ENCODE results near the gene MRRF. TPM values are rescaled to one million over a fixed set of nuclear protein-coding genes. Genes with fewer than 3 reads are reported as not detected.

MRRF gene
- total and polyA plus RNA-seq, 3 donors from 2014 or later: 45.5 to 63.4 (median 54.1) TPM

- Histone ChIP-seq H3K4me1 (no peaks in the 10 kb centered on the region), H3K27me3 (no peaks in the 10 kb centered on the region), H3K4me3 (no peak overlapping the region), H3K9me3 (no peaks in the 10 kb centered on the region), H3K36me3 (ENCODE audit: low read depth, missing control alignments) (no peaks in the 10 kb centered on the region), H3K27ac (no peak overlapping the region)
- 73 to 77% methylated on average over 7 of the region's 7 CpGs for WGBS, 2 donors
- DNase-seq: no peak
- no peak for TF ChIP-seq CTCF (IDR thresholded peaks at IDR 0.05)
- TF ChIP-seq POLR2A (IDR thresholded peaks at IDR 0.05): no peak
- intact Hi-C loops (cut with DNase I; ENCODE audit: low total_unique reads): no loop called here
Measured at GRCh38 chr9:122332644-122333043, 68.0 kb downstream of the MRRF start.

GRCh38 chr9:122333169-122333808, 68.6 kb downstream of the MRRF start:
- intact Hi-C loops (cut with DNase I; ENCODE audit: low total_unique reads): no loop called here
- 71 to 81% methylated on average over 10 of the region's 10 CpGs for WGBS, 2 donors

GRCh38 chr9:122334916-122335315, 70.2 kb downstream of the MRRF start:
- no peak overlapping the region for H3K27ac ChIP-seq
- 69 to 81% methylated on average over 4 of the region's 4 CpGs for WGBS, 2 donors
- no peak overlapping the region for H3K4me3 ChIP-seq
- H3K36me3 ChIP-seq (ENCODE audit: low read depth, missing control alignments): no peaks in the 10 kb centered on the region
- no peaks in the 10 kb centered on the region for H3K9me3 ChIP-seq
- no peak for TF ChIP-seq POLR2A (IDR thresholded peaks at IDR 0.05)
- TF ChIP-seq CTCF (IDR thresholded peaks at IDR 0.05): no peak
- no peak for DNase-seq
- intact Hi-C loops (cut with DNase I; ENCODE audit: low total_unique reads): no loop called here
- no peaks in the 10 kb centered on the region for H3K4me1 ChIP-seq
- H3K27me3 ChIP-seq: no peaks in the 10 kb centered on the region

More at GRCh38 chr9:122333169-122333808, 68.6 kb downstream of the MRRF start:
- Histone ChIP-seq H3K9me3 (no peaks in the 10 kb centered on the region), H3K4me3 (no peak overlapping the region), H3K27me3 (no peaks in the 10 kb centered on the region), H3K4me1 (no peaks in the 10 kb centered on the region), H3K27ac (no peak overlapping the region), H3K36me3 (ENCODE audit: low read depth, missing control alignments) (no peaks in the 10 kb centered on the region)
- no peak for TF ChIP-seq CTCF (IDR thresholded peaks at IDR 0.05)
- TF ChIP-seq POLR2A (IDR thresholded peaks at IDR 0.05): no peak
- DNase-seq: no peak

- Histone ChIP-seq H3K9me3 (no peaks in the 10 kb centered on the region), H3K4me3 (no peak overlapping the region), H3K4me1 (no peaks in the 10 kb centered on the region), H3K27me3 (no peaks in the 10 kb centered on the region), H3K27ac (no peak overlapping the region), H3K36me3 (ENCODE audit: low read depth, missing control alignments) (no peaks in the 10 kb centered on the region)
- no peak for DNase-seq
- intact Hi-C loops (cut with DNase I; ENCODE audit: low total_unique reads): no loop called here
- 75 to 96% methylated on average over 5 of the region's 5 CpGs for WGBS, 2 donors
- TF ChIP-seq POLR2A (IDR thresholded peaks at IDR 0.05) (no peak), CTCF (IDR thresholded peaks at IDR 0.05) (no peak)
Measured at GRCh38 chr9:122336189-122336588, 71.5 kb downstream of the MRRF start.
